WTC11 (cell line): Measurements from ENCODE around the gene NHSL1. TPM values are rescaled to one million over a fixed set of nuclear protein-coding genes. Genes with fewer than 3 reads are reported as not detected.
A peak's percentile ranks its signal among the peaks of the same experiment; 100 is the strongest.

ENCODE experiments used
- ATAC-seq: fragments of 200-7000 bp; cut with Tn5 transposase; 2 replicates; pipeline ENCODE4 v1.10.0; 2021; ENCODE audit warnings: mild to moderate bottlenecking, moderate library complexity
- CTCF ChIA-PET: fragments of 300-600 bp; sonication (Branson Sonifier 250); formaldehyde crosslinking; loops from one replicate; lab custom pipeline; 2021; ENCODE audit warnings: antibody characterized with exemption; lab: Charles Lee
- POLR2A ChIA-PET: fragments of 350-600 bp; sonication (Branson Sonifier 250); formaldehyde crosslinking; loops from one replicate; lab custom pipeline; 2021; ENCODE audit warnings: antibody characterized with exemption; lab: Charles Lee
- DNase-seq: peaks from one replicate; pipeline ENCODE4 v3.0.0; 2021; ENCODE audit warnings: low spot score
- H3K27ac Mint-ChIP-seq: 2 replicates; pipeline ENCODE4 v1.8.0; 2021; ENCODE audit warnings: mixed read lengths
- H3K27me3 Mint-ChIP-seq: 2 replicates; pipeline ENCODE4 v1.8.0; 2021; ENCODE audit warnings: low read depth, mild to moderate bottlenecking, moderate library complexity, mixed read lengths
- H3K36me3 Mint-ChIP-seq: 2 replicates; pipeline ENCODE4 v1.8.0; 2021; ENCODE audit warnings: mixed read lengths
- H3K4me1 Mint-ChIP-seq: 2 replicates; pipeline ENCODE4 v1.8.0; 2022; ENCODE audit warnings: mixed read lengths
- H3K4me3 Mint-ChIP-seq: 2 replicates; pipeline ENCODE4 v1.8.0; 2021; ENCODE audit warnings: mild to moderate bottlenecking, moderate library complexity, mixed read lengths
- H3K9me3 Mint-ChIP-seq: 2 replicates; pipeline ENCODE4 v1.8.0; 2021; ENCODE audit warnings: mixed read lengths
- ATF6 ChIP-seq: sonication (generic); formaldehyde crosslinking; IDR thresholded peaks from 2 replicates; pipeline ENCODE4 v1.8.1; 2023; ENCODE audit warnings: mild to moderate bottlenecking, missing genetic modification reagents
- CREB1 ChIP-seq: sonication (generic); formaldehyde crosslinking; IDR thresholded peaks from 2 replicates; pipeline ENCODE4 v1.8.0; 2023; ENCODE audit warnings: mild to moderate bottlenecking, missing genetic modification reagents
- FOXJ3 ChIP-seq: sonication (generic); formaldehyde crosslinking; IDR thresholded peaks from 2 replicates; pipeline ENCODE4 v1.9.0; 2021; ENCODE audit warnings: missing genetic modification reagents, mild to moderate bottlenecking, borderline replicate concordance
- FOXP1 ChIP-seq: sonication (generic); formaldehyde crosslinking; IDR thresholded peaks from 2 replicates; pipeline ENCODE4 v1.8.0; 2022; ENCODE audit warnings: missing genetic modification reagents, mild to moderate bottlenecking, moderate library complexity, borderline replicate concordance
- FOXP4 ChIP-seq: sonication (generic); formaldehyde crosslinking; IDR thresholded peaks from 2 replicates; pipeline ENCODE4 v1.8.0; 2022; ENCODE audit warnings: mild to moderate bottlenecking, missing genetic modification reagents
- HMGA2 ChIP-seq: fragments of 250-450 bp; sonication (Bioruptor Pico); IDR thresholded peaks from 2 replicates; pipeline ENCODE4 v1.4.0; 2021; ENCODE audit warnings: mild to moderate bottlenecking, moderate library complexity
- HMGXB4 ChIP-seq: sonication (generic); formaldehyde crosslinking; IDR thresholded peaks from 2 replicates; pipeline ENCODE4 v1.8.1; 2023; ENCODE audit warnings: mild to moderate bottlenecking, moderate library complexity, missing genetic modification reagents
- KAT7 ChIP-seq: sonication (generic); formaldehyde crosslinking; IDR thresholded peaks from 2 replicates; pipeline ENCODE4 v1.8.1; 2023; ENCODE audit warnings: missing genetic modification reagents, mild to moderate bottlenecking, borderline replicate concordance
- NR2C2 ChIP-seq: sonication (generic); formaldehyde crosslinking; IDR thresholded peaks from 2 replicates; pipeline ENCODE4 v1.8.0; 2022; ENCODE audit warnings: mild to moderate bottlenecking, missing genetic modification reagents
- NR3C1 ChIP-seq: sonication (generic); formaldehyde crosslinking; conservative IDR thresholded peaks from 2 replicates; pipeline ENCODE4 v1.8.1; 2023; ENCODE audit warnings: low read depth, mild to moderate bottlenecking, missing genetic modification reagents
- SP1 ChIP-seq: sonication (generic); formaldehyde crosslinking; conservative IDR thresholded peaks from 2 replicates; pipeline ENCODE4 v1.8.1; 2022; ENCODE audit warnings: missing genetic modification reagents
- TEAD4 ChIP-seq: sonication (generic); formaldehyde crosslinking; IDR thresholded peaks from 2 replicates; pipeline ENCODE4 v1.8.0; 2022; ENCODE audit warnings: mild to moderate bottlenecking, missing genetic modification reagents
- ZNF425 ChIP-seq: fragments of 250-450 bp; sonication (Bioruptor Pico); conservative IDR thresholded peaks from 2 replicates; pipeline ENCODE4 v1.9.0; 2021; ENCODE audit warnings: mild to moderate bottlenecking
- ZNF532 ChIP-seq: fragments of 250-450 bp; sonication (Bioruptor Pico); IDR thresholded peaks from 2 replicates; pipeline ENCODE4 v1.9.0; 2021; ENCODE audit warnings: mild to moderate bottlenecking, borderline replicate concordance
- total RNA-seq: library from RNA; stranded (reverse); gene quantifications from 3 replicates; pipeline ENCODE4 v1.2.3, GENCODE V29; 2021

NHSL1 gene
- total RNA-seq, 1 experiment from 2014 or later: 31.1 TPM

GRCh38 chr6:138485005-138485545 lies 14.2 kb downstream of the NHSL1 start (continued):
- TF ChIP-seq ATF6 (no peak), TEAD4 (CRISPR knock-in tag) (no peak), ZNF532 (CRISPR knock-in tag) (no peak)

- TF ChIP-seq HMGXB4 (CRISPR knock-in tag) (no peak), FOXP1 (CRISPR knock-in tag) (no peak), KAT7 (CRISPR knock-in tag) (no peak), SP1 (CRISPR knock-in tag) (no peak)
- POLR2A ChIA-PET: no interaction called here
- Mint-ChIP-seq H3K27me3 (no peaks in the 10 kb centered on the region), H3K27ac (no peak overlapping the region), H3K4me1 (peaks cover 70% of the 10 kb centered on the region), H3K36me3 (no peaks in the 10 kb centered on the region), H3K9me3 (no peaks in the 10 kb centered on the region), H3K4me3 (peak overlapping the region; percentile 50; the same call in 1 of the 2 replicates)
- DNase-seq: no peak
- CTCF ChIA-PET: no interaction called here
- ATAC-seq: no peak
Observed at GRCh38 chr6:138484018-138484731, 15.1 kb downstream of the NHSL1 start.

- Mint-ChIP-seq H3K27ac (no peak overlapping the region), H3K9me3 (no peaks in the 10 kb centered on the region), H3K27me3 (no peaks in the 10 kb centered on the region)
- no peak for TF ChIP-seq ZNF425 (CRISPR knock-in tag)
- no peak for TF ChIP-seq FOXJ3 (CRISPR knock-in tag)
- TF ChIP-seq NR3C1 (CRISPR knock-in tag): no peak
- TF ChIP-seq HMGA2 (CRISPR knock-in tag): no peak
- no peak for TF ChIP-seq NR2C2 (CRISPR knock-in tag)
- no peak for TF ChIP-seq FOXP4 (CRISPR knock-in tag)
- no peak for TF ChIP-seq CREB1 (CRISPR knock-in tag)
- TF ChIP-seq, all 79 proteins: peak for 0
- CTCF ChIA-PET: interaction anchor here (0.7 kb wide), 1 partner anchor 53 kb away, joined by 3 read pairs; no protein-coding TSS in a partner anchor
- POLR2A ChIA-PET: no interaction called here
- ATAC-seq: no peak
- no peak overlapping the region for H3K4me3 Mint-ChIP-seq
- DNase-seq: no peak
- peaks cover 68% of the 10 kb centered on the region for H3K4me1 Mint-ChIP-seq
- no peaks in the 10 kb centered on the region for H3K36me3 Mint-ChIP-seq
Observed at GRCh38 chr6:138482816-138483215, 16.5 kb downstream of the NHSL1 start.
